Measurements from ENCODE around the gene BIRC7.

Gene BIRC7

GRCh38 chr20:63279931-63280330, 44.2 kb downstream of the BIRC7 start:
- no CpG with 5 or more reads among the region's 15 CpGs for WGBS (ENCODE audit: extremely low coverage, insufficient coverage, low lambda C conversion rate)
- Histone ChIP-seq H3K36me3 (ENCODE audit: control insufficient read depth, insufficient read depth, low read length) (peaks cover 12% of the 10 kb centered on the region), H2BK120ac (ENCODE audit: low read depth, low read length) (no peak overlapping the region), H3K4ac (ENCODE audit: low read depth, low read length) (no peak overlapping the region), H4K5ac (ENCODE audit: low read length) (no peak overlapping the region), H2BK5ac (ENCODE audit: low read length) (no peak overlapping the region), H3K27me3 (ENCODE audit: insufficient read depth, low read length, poor library complexity) (no peaks in the 10 kb centered on the region), H2BK15ac (replicated peaks; ENCODE audit: low read depth) (no peak overlapping the region), H2AK5ac (ENCODE audit: low read length) (no peak overlapping the region), H4K8ac (ENCODE audit: low read depth, low read length) (no peak overlapping the region), H3K4me1 (ENCODE audit: control insufficient read depth, low read depth, low read length) (no peaks in the 10 kb centered on the region), H3K18ac (ENCODE audit: low read length) (no peak overlapping the region), H3K79me2 (ENCODE audit: control insufficient read depth, insufficient read depth, low read length) (peaks cover 14% of the 10 kb centered on the region), H3K9ac (ENCODE audit: low read length) (no peak overlapping the region), H3K23ac (ENCODE audit: low read length) (no peak overlapping the region), H3K79me1 (ENCODE audit: low read length) (peaks cover 6% of the 10 kb centered on the region), H3K4me3 (ENCODE audit: low read length) (no peak overlapping the region), H3K4me2 (ENCODE audit: low read length) (no peak overlapping the region), H3K56ac (ENCODE audit: low read length) (no peak overlapping the region), H3K27ac (ENCODE audit: low read depth, low read length) (no peak overlapping the region)
- no peak for DNase-seq

GRCh38 chr20:63280371-63280770, 44.7 kb downstream of the BIRC7 start:
- Histone ChIP-seq H3K27ac (ENCODE audit: low read depth, low read length) (no peak overlapping the region), H3K4me1 (ENCODE audit: control insufficient read depth, low read depth, low read length) (no peaks in the 10 kb centered on the region), H3K27me3 (ENCODE audit: insufficient read depth, low read length, poor library complexity) (no peaks in the 10 kb centered on the region), H3K18ac (ENCODE audit: low read length) (no peak overlapping the region), H3K79me2 (ENCODE audit: control insufficient read depth, insufficient read depth, low read length) (peaks cover 9% of the 10 kb centered on the region), H3K23ac (ENCODE audit: low read length) (no peak overlapping the region), H3K56ac (ENCODE audit: low read length) (no peak overlapping the region), H3K4me3 (ENCODE audit: low read length) (no peak overlapping the region), H2AK5ac (ENCODE audit: low read length) (no peak overlapping the region), H3K36me3 (ENCODE audit: control insufficient read depth, insufficient read depth, low read length) (peaks cover 12% of the 10 kb centered on the region), H3K79me1 (ENCODE audit: low read length) (peaks cover 5% of the 10 kb centered on the region), H3K4me2 (ENCODE audit: low read length) (no peak overlapping the region), H2BK5ac (ENCODE audit: low read length) (no peak overlapping the region), H4K5ac (ENCODE audit: low read length) (no peak overlapping the region), H2BK15ac (replicated peaks; ENCODE audit: low read depth) (no peak overlapping the region), H3K4ac (ENCODE audit: low read depth, low read length) (no peak overlapping the region), H3K9ac (ENCODE audit: low read length) (no peak overlapping the region), H2BK120ac (ENCODE audit: low read depth, low read length) (no peak overlapping the region), H4K8ac (ENCODE audit: low read depth, low read length) (no peak overlapping the region)
- no peak for DNase-seq
- WGBS (ENCODE audit: extremely low coverage, insufficient coverage, low lambda C conversion rate), result no CpG with 5 or more reads among the region's 6 CpGs

- Histone ChIP-seq H3K23ac (ENCODE audit: low read length) (no peak overlapping the region), H3K36me3 (ENCODE audit: control insufficient read depth, insufficient read depth, low read length) (peaks cover 15% of the 10 kb centered on the region), H2BK120ac (ENCODE audit: low read depth, low read length) (no peak overlapping the region), H2AK5ac (ENCODE audit: low read length) (no peak overlapping the region), H3K9ac (ENCODE audit: low read length) (no peak overlapping the region), H3K79me2 (ENCODE audit: control insufficient read depth, insufficient read depth, low read length) (peaks cover 4% of the 10 kb centered on the region), H3K79me1 (ENCODE audit: low read length) (peaks cover 5% of the 10 kb centered on the region), H3K4me1 (ENCODE audit: control insufficient read depth, low read depth, low read length) (no peaks in the 10 kb centered on the region), H3K27me3 (ENCODE audit: insufficient read depth, low read length, poor library complexity) (no peaks in the 10 kb centered on the region), H2BK5ac (ENCODE audit: low read length) (no peak overlapping the region), H3K4me3 (ENCODE audit: low read length) (no peak overlapping the region), H4K8ac (ENCODE audit: low read depth, low read length) (no peak overlapping the region), H3K56ac (ENCODE audit: low read length) (no peak overlapping the region), H3K27ac (ENCODE audit: low read depth, low read length) (no peak overlapping the region), H3K4ac (ENCODE audit: low read depth, low read length) (no peak overlapping the region), H2BK15ac (replicated peaks; ENCODE audit: low read depth) (no peak overlapping the region), H4K5ac (ENCODE audit: low read length) (no peak overlapping the region), H3K18ac (ENCODE audit: low read length) (no peak overlapping the region), H3K4me2 (ENCODE audit: low read length) (no peak overlapping the region)
- WGBS (ENCODE audit: extremely low coverage, insufficient coverage, low lambda C conversion rate), result no CpG with 5 or more reads among the region's 19 CpGs
- DNase-seq, result peak; percentile 31
Observed at GRCh38 chr20:63280929-63281545, 45.3 kb downstream of the BIRC7 start.

- Histone ChIP-seq H3K4ac (ENCODE audit: low read depth, low read length) (no peak overlapping the region), H3K27ac (ENCODE audit: low read depth, low read length) (no peak overlapping the region), H3K4me3 (ENCODE audit: low read length) (no peak overlapping the region), H3K9ac (ENCODE audit: low read length) (no peak overlapping the region), H4K8ac (ENCODE audit: low read depth, low read length) (no peak overlapping the region), H2BK120ac (ENCODE audit: low read depth, low read length) (no peak overlapping the region), H3K18ac (ENCODE audit: low read length) (no peak overlapping the region), H2BK15ac (replicated peaks; ENCODE audit: low read depth) (no peak overlapping the region), H3K56ac (ENCODE audit: low read length) (no peak overlapping the region), H4K5ac (ENCODE audit: low read length) (no peak overlapping the region), H2AK5ac (ENCODE audit: low read length) (no peak overlapping the region), H3K4me2 (ENCODE audit: low read length) (no peak overlapping the region), H3K27me3 (ENCODE audit: insufficient read depth, low read length, poor library complexity) (no peaks in the 10 kb centered on the region), H3K36me3 (ENCODE audit: control insufficient read depth, insufficient read depth, low read length) (peaks cover 13% of the 10 kb centered on the region), H3K23ac (ENCODE audit: low read length) (no peak overlapping the region), H2BK5ac (ENCODE audit: low read length) (no peak overlapping the region), H3K4me1 (ENCODE audit: control insufficient read depth, low read depth, low read length) (no peaks in the 10 kb centered on the region), H3K79me1 (ENCODE audit: low read length) (peaks cover 2% of the 10 kb centered on the region), H3K79me2 (ENCODE audit: control insufficient read depth, insufficient read depth, low read length) (no peaks in the 10 kb centered on the region)
- DNase-seq, result no peak
- WGBS (ENCODE audit: extremely low coverage, insufficient coverage, low lambda C conversion rate), result no CpG with 5 or more reads among the region's 38 CpGs
Observed at GRCh38 chr20:63281742-63282665, 46.3 kb downstream of the BIRC7 start.

DNA sequence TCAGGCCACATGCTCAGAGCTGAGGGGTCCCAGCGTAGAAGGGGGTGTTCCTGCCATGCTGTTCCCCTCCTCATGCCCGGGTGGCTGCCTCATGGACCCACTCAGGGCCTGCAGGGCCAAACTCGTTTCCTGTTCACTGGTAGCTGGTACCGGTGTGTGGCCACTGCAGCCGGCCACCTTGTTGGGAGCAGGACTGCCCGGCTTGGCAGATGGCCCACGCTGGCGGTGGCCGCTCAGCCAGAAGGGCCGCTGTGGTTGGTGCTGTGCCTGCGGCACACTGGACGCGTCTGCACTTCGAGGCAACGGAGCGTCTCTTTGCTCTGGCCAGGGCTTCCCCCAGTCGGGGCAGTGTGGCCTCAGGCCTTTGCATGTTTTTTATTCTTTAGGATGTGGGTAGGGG, 47.2 kb downstream of the BIRC7 start:
- Histone ChIP-seq H3K79me2 (ENCODE audit: control insufficient read depth, insufficient read depth, low read length) (no peaks in the 10 kb centered on the region), H2BK120ac (ENCODE audit: low read depth, low read length) (no peak overlapping the region), H2BK15ac (replicated peaks; ENCODE audit: low read depth) (no peak overlapping the region), H3K27ac (ENCODE audit: low read depth, low read length) (no peak overlapping the region), H3K4me2 (ENCODE audit: low read length) (no peak overlapping the region), H4K5ac (ENCODE audit: low read length) (no peak overlapping the region), H3K27me3 (ENCODE audit: insufficient read depth, low read length, poor library complexity) (no peaks in the 10 kb centered on the region), H3K4me1 (ENCODE audit: control insufficient read depth, low read depth, low read length) (no peaks in the 10 kb centered on the region), H3K4ac (ENCODE audit: low read depth, low read length) (no peak overlapping the region), H3K79me1 (ENCODE audit: low read length) (no peaks in the 10 kb centered on the region), H3K23ac (ENCODE audit: low read length) (no peak overlapping the region), H3K56ac (ENCODE audit: low read length) (no peak overlapping the region), H4K8ac (ENCODE audit: low read depth, low read length) (no peak overlapping the region), H3K9ac (ENCODE audit: low read length) (no peak overlapping the region), H2BK5ac (ENCODE audit: low read length) (no peak overlapping the region), H2AK5ac (ENCODE audit: low read length) (no peak overlapping the region), H3K18ac (ENCODE audit: low read length) (no peak overlapping the region), H3K4me3 (ENCODE audit: low read length) (no peak overlapping the region), H3K36me3 (ENCODE audit: control insufficient read depth, insufficient read depth, low read length) (peaks cover 10% of the 10 kb centered on the region)
- WGBS (ENCODE audit: extremely low coverage, insufficient coverage, low lambda C conversion rate), result no CpG with 5 or more reads among the region's 17 CpGs
- DNase-seq, result no peak
